Adrenal gland (tissue), 5 donors: ENCODE results near the gene MRPL17.

ENCODE experiments used
- POLR2A ChIP-seq, 2 donors: fragments of 450-650 bp; IDR thresholded peaks; one replicate each; pipeline ENCODE4 v1.6.1; 2017; ENCODE audit warnings: antibody characterized with exemption in 2 of 2, mild to moderate bottlenecking in 2 of 2, moderate library complexity in 1 of 2
- TF ChIP-seq, protein P1 (sequence below), 6 experiments: fragments of 450-650 bp in 4 of 6; fragments of 200-600 bp in 2 of 6; sonication (generic) in 1 of 6; IDR thresholded peaks; 1 replicate in 5 of 6; 2 replicates in 1 of 6; pipeline versions ENCODE4 v1.5.1 to v1.8.0; 2016 to 2021; ENCODE audit warnings: antibody characterized with exemption in 6 of 6, mild to moderate bottlenecking in 2 of 6, moderate library complexity in 1 of 6
- donor health status: DM: no; HTN: no; CAD: no.

DNA sequence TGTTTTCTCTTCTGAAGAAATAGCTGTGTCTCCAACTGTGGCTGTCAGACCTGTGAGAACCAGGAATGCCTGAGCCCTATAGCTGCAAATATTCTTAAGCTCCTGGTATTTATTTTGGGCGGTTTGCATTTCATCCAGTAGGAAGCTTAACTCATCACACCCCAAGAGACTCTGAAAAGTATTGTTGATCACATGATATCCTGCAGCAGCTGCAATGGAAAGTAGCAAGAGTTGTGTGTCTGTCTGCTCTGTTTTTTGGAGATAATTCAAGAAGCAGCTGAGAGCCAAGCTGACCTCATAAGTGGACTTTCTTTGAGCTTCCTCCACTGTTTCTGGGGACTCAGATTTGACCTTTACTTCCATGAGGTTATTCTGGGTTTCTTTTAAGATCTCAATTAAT is 36.4 kb upstream of the MRPL17 start:
- TF ChIP-seq, protein P1, sequence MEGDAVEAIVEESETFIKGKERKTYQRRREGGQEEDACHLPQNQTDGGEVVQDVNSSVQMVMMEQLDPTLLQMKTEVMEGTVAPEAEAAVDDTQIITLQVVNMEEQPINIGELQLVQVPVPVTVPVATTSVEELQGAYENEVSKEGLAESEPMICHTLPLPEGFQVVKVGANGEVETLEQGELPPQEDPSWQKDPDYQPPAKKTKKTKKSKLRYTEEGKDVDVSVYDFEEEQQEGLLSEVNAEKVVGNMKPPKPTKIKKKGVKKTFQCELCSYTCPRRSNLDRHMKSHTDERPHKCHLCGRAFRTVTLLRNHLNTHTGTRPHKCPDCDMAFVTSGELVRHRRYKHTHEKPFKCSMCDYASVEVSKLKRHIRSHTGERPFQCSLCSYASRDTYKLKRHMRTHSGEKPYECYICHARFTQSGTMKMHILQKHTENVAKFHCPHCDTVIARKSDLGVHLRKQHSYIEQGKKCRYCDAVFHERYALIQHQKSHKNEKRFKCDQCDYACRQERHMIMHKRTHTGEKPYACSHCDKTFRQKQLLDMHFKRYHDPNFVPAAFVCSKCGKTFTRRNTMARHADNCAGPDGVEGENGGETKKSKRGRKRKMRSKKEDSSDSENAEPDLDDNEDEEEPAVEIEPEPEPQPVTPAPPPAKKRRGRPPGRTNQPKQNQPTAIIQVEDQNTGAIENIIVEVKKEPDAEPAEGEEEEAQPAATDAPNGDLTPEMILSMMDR (IDR thresholded peaks at IDR 0.05), result no peak
- TF ChIP-seq POLR2A (IDR thresholded peaks at IDR 0.05), result no peak
